ENCODE data around the gene NPAS3. TPM values are rescaled to one million over a fixed set of nuclear protein-coding genes. Genes with fewer than 3 reads are reported as not detected.

The NPAS3 gene
- total and polyA plus RNA-seq, 2 of the 13 experiments (the other 11 are each of a cell fraction or from before 2014, with no cell fraction given) = not detected

DNA sequence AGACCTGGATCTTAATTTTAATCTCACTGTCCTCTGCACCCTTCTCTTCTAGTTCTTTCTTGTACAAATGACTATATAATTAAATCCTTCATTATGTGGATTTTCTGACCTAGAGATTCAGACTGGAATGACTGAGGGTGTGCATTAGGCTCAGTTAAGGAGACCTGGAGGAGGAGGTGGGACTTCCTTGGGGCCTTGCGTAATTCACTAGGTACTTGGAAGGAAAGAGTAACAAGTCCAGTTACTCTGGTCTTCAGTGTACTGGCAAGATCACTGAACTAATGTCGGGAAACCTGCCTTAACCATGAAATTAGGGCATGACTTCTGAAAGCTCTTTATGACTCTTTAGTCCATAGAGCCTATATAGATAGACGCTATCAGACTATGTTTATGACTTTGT is 570.8 kb downstream of the NPAS3 start:
- FAIRE-seq (no peak), DNase-seq (ENCODE audit: low spot score) (no peak), ATAC-seq (no peak)
- no peaks in the 10 kb centered on the region for H4K20me1 ChIP-seq (ENCODE audit: insufficient read depth, low read length)
- H3K9ac ChIP-seq (ENCODE audit: insufficient read depth, low read depth, low read length) = no peak overlapping the region
- intact Hi-C loops (cut with micrococcal nuclease; ENCODE audit: unreplicated experiment) = no loop called here
- H3K27me3 ChIP-seq (ENCODE audit: control insufficient read depth in 1 of 2, insufficient read depth in 2 of 2, low read length in 2 of 2) = no peaks in the 10 kb centered on the region
- TF ChIP-seq ZSCAN12 (CRISPR knock-in tag; IDR thresholded peaks at IDR 0.05) = no peak
- TF ChIP-seq, protein P1, sequence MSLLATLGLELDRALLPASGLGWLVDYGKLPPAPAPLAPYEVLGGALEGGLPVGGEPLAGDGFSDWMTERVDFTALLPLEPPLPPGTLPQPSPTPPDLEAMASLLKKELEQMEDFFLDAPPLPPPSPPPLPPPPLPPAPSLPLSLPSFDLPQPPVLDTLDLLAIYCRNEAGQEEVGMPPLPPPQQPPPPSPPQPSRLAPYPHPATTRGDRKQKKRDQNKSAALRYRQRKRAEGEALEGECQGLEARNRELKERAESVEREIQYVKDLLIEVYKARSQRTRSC (CRISPR knock-in tag; IDR thresholded peaks at IDR 0.05; ENCODE audit: low read depth) = no peak
- no peak for TF ChIP-seq WIZ (CRISPR knock-in tag; IDR thresholded peaks at IDR 0.05)
- TF ChIP-seq ZZZ3 (CRISPR knock-in tag; IDR thresholded peaks at IDR 0.05; ENCODE audit: borderline replicate concordance) = no peak
- TF ChIP-seq ZNF33A (CRISPR knock-in tag; IDR thresholded peaks at IDR 0.05; ENCODE audit: borderline replicate concordance) = no peak
- TF ChIP-seq ELF1 (CRISPR knock-in tag; IDR thresholded peaks at IDR 0.05) = no peak
- TF ChIP-seq ZNF558 (CRISPR knock-in tag; IDR thresholded peaks at IDR 0.05; ENCODE audit: borderline replicate concordance) = no peak
- no peak for TF ChIP-seq CC2D1A (CRISPR knock-in tag; IDR thresholded peaks at IDR 0.05)
- no peak for TF ChIP-seq NCOA5 (CRISPR knock-in tag; IDR thresholded peaks at IDR 0.05)
- TF ChIP-seq MLX (CRISPR knock-in tag; IDR thresholded peaks at IDR 0.05) = no peak
- no peak for TF ChIP-seq PHF20 (CRISPR knock-in tag; IDR thresholded peaks at IDR 0.05)
- no peak for TF ChIP-seq ZNF276 (CRISPR knock-in tag; IDR thresholded peaks at IDR 0.05; ENCODE audit: low read depth)
- TF ChIP-seq, protein P2, sequence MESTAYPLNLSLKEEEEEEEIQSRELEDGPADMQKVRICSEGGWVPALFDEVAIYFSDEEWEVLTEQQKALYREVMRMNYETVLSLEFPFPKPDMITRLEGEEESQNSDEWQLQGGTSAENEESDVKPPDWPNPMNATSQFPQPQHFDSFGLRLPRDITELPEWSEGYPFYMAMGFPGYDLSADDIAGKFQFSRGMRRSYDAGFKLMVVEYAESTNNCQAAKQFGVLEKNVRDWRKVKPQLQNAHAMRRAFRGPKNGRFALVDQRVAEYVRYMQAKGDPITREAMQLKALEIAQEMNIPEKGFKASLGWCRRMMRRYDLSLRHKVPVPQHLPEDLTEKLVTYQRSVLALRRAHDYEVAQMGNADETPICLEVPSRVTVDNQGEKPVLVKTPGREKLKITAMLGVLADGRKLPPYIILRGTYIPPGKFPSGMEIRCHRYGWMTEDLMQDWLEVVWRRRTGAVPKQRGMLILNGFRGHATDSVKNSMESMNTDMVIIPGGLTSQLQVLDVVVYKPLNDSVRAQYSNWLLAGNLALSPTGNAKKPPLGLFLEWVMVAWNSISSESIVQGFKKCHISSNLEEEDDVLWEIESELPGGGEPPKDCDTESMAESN (CRISPR knock-in tag; conservative IDR thresholded peaks at IDR 0.05) = no peak
- no peak for TF ChIP-seq REL (CRISPR knock-in tag; conservative IDR thresholded peaks at IDR 0.05)
- TF ChIP-seq ZNF572 (CRISPR knock-in tag; IDR thresholded peaks at IDR 0.05) = no peak
- TF ChIP-seq ZNF644 (CRISPR knock-in tag; IDR thresholded peaks at IDR 0.05; ENCODE audit: low read depth) = no peak
- no peak for TF ChIP-seq RNF219 (CRISPR knock-in tag; IDR thresholded peaks at IDR 0.05)
- TF ChIP-seq, protein P3, sequence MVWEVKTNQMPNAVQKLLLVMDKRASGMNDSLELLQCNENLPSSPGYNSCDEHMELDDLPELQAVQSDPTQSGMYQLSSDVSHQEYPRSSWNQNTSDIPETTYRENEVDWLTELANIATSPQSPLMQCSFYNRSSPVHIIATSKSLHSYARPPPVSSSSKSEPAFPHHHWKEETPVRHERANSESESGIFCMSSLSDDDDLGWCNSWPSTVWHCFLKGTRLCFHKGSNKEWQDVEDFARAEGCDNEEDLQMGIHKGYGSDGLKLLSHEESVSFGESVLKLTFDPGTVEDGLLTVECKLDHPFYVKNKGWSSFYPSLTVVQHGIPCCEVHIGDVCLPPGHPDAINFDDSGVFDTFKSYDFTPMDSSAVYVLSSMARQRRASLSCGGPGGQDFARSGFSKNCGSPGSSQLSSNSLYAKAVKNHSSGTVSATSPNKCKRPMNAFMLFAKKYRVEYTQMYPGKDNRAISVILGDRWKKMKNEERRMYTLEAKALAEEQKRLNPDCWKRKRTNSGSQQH (CRISPR knock-in tag; IDR thresholded peaks at IDR 0.05; ENCODE audit: low read depth) = no peak
- no TSS peak for BruUV-seq (replicated peaks)
- 10% methylated on average over 3 of the region's 3 CpGs for WGBS (ENCODE audit: low lambda C conversion rate)
- H2AFZ ChIP-seq (ENCODE audit: low read length) = no peak overlapping the region
- H3K79me2 ChIP-seq (ENCODE audit: insufficient read depth, low read length) = no peaks in the 10 kb centered on the region
- H3K27ac ChIP-seq (ENCODE audit: extremely low read length, insufficient read depth, low read length) = no peak overlapping the region
- H3K4me1 ChIP-seq (ENCODE audit: insufficient read depth, low read length) = no peaks in the 10 kb centered on the region
- H3K9me3 ChIP-seq (ENCODE audit: low read length) = no peaks in the 10 kb centered on the region
- H3K4me2 ChIP-seq (ENCODE audit: low read depth, low read length) = no peak overlapping the region
- no peak overlapping the region for H3K4me3 ChIP-seq (replicated peaks in 1 of 3; ENCODE audit: insufficient read depth in 1 of 3, low read depth in 2 of 3, low read length in 3 of 3)
- H3K36me3 ChIP-seq (replicated peaks in 1 of 2; ENCODE audit: control insufficient read depth in 1 of 2, insufficient read depth in 2 of 2, low read length in 2 of 2) = no peaks in the 10 kb centered on the region
- ChIA-PET CTCF (ENCODE audit: low intra/inter-chr PET ratio, low total read pairs) (no interaction called here), POLR2A (no interaction called here)
- in situ Hi-C loops (cut with HindIII; ENCODE audit: extremely low pct_ligation_motif_present, low pct_unique_long_range_greater_than_20kb) = no loop called here

All from HepG2 (cell line).